Liver (tissue), 9 donors: Measurements from ENCODE around the gene PNKP. TPM values are rescaled to one million over a fixed set of nuclear protein-coding genes. Genes with fewer than 3 reads are reported as not detected.

Source experiments
- DNase-seq: peaks from one replicate; pipeline ENCODE4 v3.0.0-alpha.2; 2017; ENCODE audit warnings: low spot score
- H3K27ac ChIP-seq, 2 donors: one replicate each; pipeline ENCODE4 v1.7.0; 2013; ENCODE audit warnings: inconsistent platforms in 2 of 2, low read length in 2 of 2, control low read depth in 1 of 2, low read depth in 1 of 2, mild to moderate bottlenecking in 1 of 2
- H3K27me3 ChIP-seq, 4 donors: one replicate each; pipeline versions ENCODE4 v1.6.1 to v1.7.0; 2013; ENCODE audit warnings: low read length in 3 of 4, inconsistent platforms in 1 of 4, mild to moderate bottlenecking in 1 of 4, moderate library complexity in 1 of 4; ENCODE audit not compliant: control insufficient read depth in 4 of 4, insufficient read depth in 4 of 4
- H3K36me3 ChIP-seq, 4 donors: one replicate each; pipeline versions ENCODE4 v1.6.1 to v1.7.0; 2013; ENCODE audit warnings: low read length in 3 of 4, mild to moderate bottlenecking in 3 of 4, low read depth in 1 of 4, moderate library complexity in 1 of 4; ENCODE audit not compliant: control insufficient read depth in 4 of 4, insufficient read depth in 3 of 4
- H3K4me1 ChIP-seq, 4 donors: one replicate each; pipeline versions ENCODE4 v1.6.1 to v1.7.0; 2013; ENCODE audit warnings: low read length in 3 of 4, mild to moderate bottlenecking in 3 of 4, moderate library complexity in 1 of 4; ENCODE audit not compliant: control insufficient read depth in 4 of 4, insufficient read depth in 4 of 4
- H3K4me3 ChIP-seq, 3 donors: one replicate each; pipeline versions ENCODE4 v1.6.1 to v1.7.0; 2013; ENCODE audit warnings: low read length in 3 of 3, control low read depth in 1 of 3, low read depth in 1 of 3, mild to moderate bottlenecking in 1 of 3
- H3K9ac ChIP-seq, 2 donors: one replicate each; pipeline ENCODE4 v1.7.0; 2013; ENCODE audit warnings: low read length in 2 of 2, mild to moderate bottlenecking in 2 of 2, moderate library complexity in 2 of 2, control low read depth in 1 of 2, low read depth in 1 of 2
- H3K9me3 ChIP-seq, 4 donors: one replicate each; pipeline versions ENCODE4 v1.6.1 to v1.7.0; 2013; ENCODE audit warnings: low read length in 3 of 4; ENCODE audit not compliant: control insufficient read depth in 4 of 4
- EGR1 ChIP-seq, 2 donors: IDR thresholded peaks; 2 replicates each; pipeline ENCODE4 v1.6.1; 2016 to 2018; ENCODE audit warnings: antibody characterized with exemption in 2 of 2, low read depth in 2 of 2
- FOXA1 ChIP-seq: IDR thresholded peaks from 2 replicates; pipeline ENCODE4 v1.6.1; 2016; ENCODE audit warnings: antibody characterized with exemption
- FOXA2 ChIP-seq: IDR thresholded peaks from 2 replicates; pipeline ENCODE4 v1.6.1; 2016; ENCODE audit warnings: antibody characterized with exemption
- MAX ChIP-seq: IDR thresholded peaks from 2 replicates; pipeline ENCODE4 v1.6.1; 2016; ENCODE audit warnings: antibody characterized with exemption
- NR2F2 ChIP-seq: IDR thresholded peaks from 2 replicates; pipeline ENCODE4 v1.6.1; 2016; ENCODE audit warnings: antibody characterized with exemption
- RAD21 ChIP-seq, 2 donors: IDR thresholded peaks; 2 replicates each; pipeline ENCODE4 v1.6.1; 2016; ENCODE audit warnings: antibody characterized with exemption in 2 of 2, mild to moderate bottlenecking in 2 of 2
- REST ChIP-seq: IDR thresholded peaks from 2 replicates; pipeline ENCODE4 v1.6.1; 2016; ENCODE audit warnings: antibody characterized with exemption, mild to moderate bottlenecking
- RXRA ChIP-seq, 2 donors: IDR thresholded peaks; 2 replicates each; pipeline ENCODE4 v1.6.1; 2017 to 2018; ENCODE audit warnings: antibody characterized with exemption in 2 of 2, mild to moderate bottlenecking in 1 of 2
- SP1 ChIP-seq: IDR thresholded peaks from 2 replicates; pipeline ENCODE4 v1.6.1; 2018; ENCODE audit warnings: antibody characterized with exemption, mild to moderate bottlenecking
- TAF1 ChIP-seq: conservative IDR thresholded peaks from 2 replicates; pipeline ENCODE4 v1.6.1; 2016; ENCODE audit warnings: antibody characterized with exemption, mild to moderate bottlenecking
- YY1 ChIP-seq: IDR thresholded peaks from 2 replicates; pipeline ENCODE4 v1.6.1; 2016; ENCODE audit warnings: antibody characterized with exemption, mild to moderate bottlenecking
- WGBS: extraction: QIAGEN DNeasy Blood & Tissue Kit; methylation state at CpG from one replicate; pipeline ENCODE4 v1.1.7; 2013; 5-methylcytosine and 5-hydroxymethylcytosine counted together
- polyA plus RNA-seq, 2 donors: library from polyadenylated mRNA; stranded (reverse) in 1 of 2; unstranded in 1 of 2; fragments of 200-250 nt in 1 of 2; fragments of >200 nt in 1 of 2; fragmentation: Nextera tagmentation in 1 of 2; extraction: Ambion mirVana in 1 of 2; gene quantifications; one replicate each; pipeline versions ENCODE4 v1.2.1 to v1.2.3, GENCODE V29; 2013 to 2015
- total RNA-seq, 2 donors: library from RNA; depleted of rRNA; stranded (reverse); fragments of >200 nt; gene quantifications; one replicate each; pipeline ENCODE4 v1.2.3, GENCODE V29; 2014
- TF ChIP-seq, protein P1 (sequence below): IDR thresholded peaks from 2 replicates; pipeline ENCODE4 v1.6.1; 2016; ENCODE audit warnings: antibody characterized with exemption
- donor health status: healthy.
- donor health status: healthy.
- donor health status: healthy.
- donor health status: healthy.
- donor health status: healthy.

PNKP gene
- total and polyA plus RNA-seq, 4 donors = 17.3 to 30.9 (median 19.8) TPM

GRCh38 chr19:49851456-49852259, 15.7 kb downstream of the PNKP start:
- TF ChIP-seq MAX (no peak), NR2F2 (no peak), EGR1 (IDR thresholded peaks at IDR 0.05; ENCODE audit: low read depth in 2 of 2) (no peak), RXRA (IDR thresholded peaks at IDR 0.05) (no peak), TAF1 (no peak), REST (no peak)
- Histone ChIP-seq H3K27me3 (no peaks in the 10 kb centered on the region), H3K4me3 (peak overlapping the region; percentile 68 to 93 (median 92)), H3K4me1 (peaks cover 3 to 19% (median 13%) of the 10 kb centered on the region in 4 donors), H3K27ac (peak overlapping the region; percentile 99 to 100), H3K9ac (no peak overlapping the region), H3K9me3 (no peaks in the 10 kb centered on the region), H3K36me3 (peaks cover 0 to 5% (median 0%) of the 10 kb centered on the region in 4 donors)
- WGBS = 2% methylated on average over 78 of the region's 78 CpGs
- peak; percentile 55 for DNase-seq

GRCh38 chr19:49850487-49851342, 16.7 kb downstream of the PNKP start, which contains the start of gene PTOV1:
Gene PTOV1, plus strand, starts transcription at chr19:49851159.
- H3K4me1 ChIP-seq = peaks cover 3 to 19% (median 13%) of the 10 kb centered on the region in 4 donors
- WGBS = 1% methylated on average over 98 of the region's 98 CpGs
- TF ChIP-seq RAD21 (IDR thresholded peaks at IDR 0.05) = peak in 1 of 2 donors; percentile 2
- TF ChIP-seq YY1 = peak; percentile 45
- no peak for TF ChIP-seq SP1
- no peak for TF ChIP-seq FOXA1
- peak within 1 kb of the TSS; percentile 99 to 100 for H3K27ac ChIP-seq
- no peaks in the 10 kb centered on the region for H3K9me3 ChIP-seq
- peaks cover 0 to 2% (median 0%) of the 10 kb centered on the region in 4 donors for H3K36me3 ChIP-seq
- H3K27me3 ChIP-seq = no peaks in the 10 kb centered on the region
- peak within 1 kb of the TSS; percentile 90 to 93 (median 92) for H3K4me3 ChIP-seq
- H3K9ac ChIP-seq = peak within 1 kb of the TSS; percentile 92 to 98
- peak; percentile 94 for DNase-seq

- Histone ChIP-seq H3K27me3 (no peaks in the 10 kb centered on the region), H3K36me3 (peaks cover 0 to 2% (median 0%) of the 10 kb centered on the region in 4 donors), H3K4me3 (peak overlapping the region; percentile 57 to 92 (median 90)), H3K9ac (peak overlapping the region; percentile 29 to 92), H3K4me1 (peaks cover 3 to 19% (median 13%) of the 10 kb centered on the region in 4 donors), H3K27ac (peak overlapping the region; percentile 99 to 100), H3K9me3 (no peaks in the 10 kb centered on the region)
- TF ChIP-seq, protein P1, sequence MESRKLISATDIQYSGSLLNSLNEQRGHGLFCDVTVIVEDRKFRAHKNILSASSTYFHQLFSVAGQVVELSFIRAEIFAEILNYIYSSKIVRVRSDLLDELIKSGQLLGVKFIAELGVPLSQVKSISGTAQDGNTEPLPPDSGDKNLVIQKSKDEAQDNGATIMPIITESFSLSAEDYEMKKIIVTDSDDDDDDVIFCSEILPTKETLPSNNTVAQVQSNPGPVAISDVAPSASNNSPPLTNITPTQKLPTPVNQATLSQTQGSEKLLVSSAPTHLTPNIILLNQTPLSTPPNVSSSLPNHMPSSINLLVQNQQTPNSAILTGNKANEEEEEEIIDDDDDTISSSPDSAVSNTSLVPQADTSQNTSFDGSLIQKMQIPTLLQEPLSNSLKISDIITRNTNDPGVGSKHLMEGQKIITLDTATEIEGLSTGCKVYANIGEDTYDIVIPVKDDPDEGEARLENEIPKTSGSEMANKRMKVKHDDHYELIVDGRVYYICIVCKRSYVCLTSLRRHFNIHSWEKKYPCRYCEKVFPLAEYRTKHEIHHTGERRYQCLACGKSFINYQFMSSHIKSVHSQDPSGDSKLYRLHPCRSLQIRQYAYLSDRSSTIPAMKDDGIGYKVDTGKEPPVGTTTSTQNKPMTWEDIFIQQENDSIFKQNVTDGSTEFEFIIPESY = no peak
- TF ChIP-seq FOXA1 (no peak), REST (no peak), NR2F2 (no peak), FOXA2 (no peak), RXRA (IDR thresholded peaks at IDR 0.05) (no peak)
- no peak for DNase-seq
- WGBS = 61% methylated on average over 12 of the region's 12 CpGs
These were observed 17.2 kb downstream of the PNKP start for GRCh38 chr19:49850221-49850486.
